KMS-11 (cell line): ENCODE measurements around the gene KRT31.

ENCODE experiments used
- H2AFZ ChIP-seq: fragments of 200-600 bp; sonication (generic); 2 replicates; pipeline ENCODE4 v1.6.1; 2016; ENCODE audit warnings: antibody characterized with exemption, mixed run types, low read depth
- H3K27ac ChIP-seq: fragments of 200-600 bp; sonication (generic); 2 replicates; pipeline ENCODE4 v1.6.1; 2016; ENCODE audit warnings: mild to moderate bottlenecking, mixed run types
- H3K27me3 ChIP-seq: fragments of 200-600 bp; sonication (generic); 2 replicates; pipeline ENCODE4 v1.6.1; 2017; ENCODE audit warnings: mild to moderate bottlenecking, low read depth, mixed run types, moderate library complexity; ENCODE audit not compliant: insufficient read depth
- H3K36me3 ChIP-seq: fragments of 200-600 bp; sonication (generic); 2 replicates; pipeline ENCODE4 v1.6.1; 2017; ENCODE audit warnings: mild to moderate bottlenecking, mixed run types; ENCODE audit not compliant: insufficient read depth
- H3K4me1 ChIP-seq: fragments of 200-600 bp; sonication (generic); 2 replicates; pipeline ENCODE4 v1.6.1; 2016; ENCODE audit warnings: mild to moderate bottlenecking, low read depth, mixed run types; ENCODE audit not compliant: poor library complexity, severe bottlenecking
- H3K4me2 ChIP-seq: fragments of 200-600 bp; sonication (generic); 2 replicates; pipeline ENCODE4 v1.7.0; 2016; ENCODE audit warnings: mild to moderate bottlenecking, mixed run types
- H3K4me3 ChIP-seq: fragments of 200-600 bp; sonication (generic); IDR thresholded peaks from 2 replicates; pipeline ENCODE4 v1.6.1; 2017; ENCODE audit warnings: low read depth, low read length, mixed read lengths; ENCODE audit not compliant: insufficient read depth
- H3K79me2 ChIP-seq: fragments of 200-600 bp; sonication (generic); 2 replicates; pipeline ENCODE4 v1.6.1; 2016; ENCODE audit warnings: low read depth, mixed run types; ENCODE audit not compliant: insufficient read depth
- H3K9ac ChIP-seq: fragments of 200-600 bp; sonication (generic); 2 replicates; pipeline ENCODE4 v1.6.1; 2016; ENCODE audit warnings: mild to moderate bottlenecking, mixed run types
- H4K20me1 ChIP-seq: fragments of 200-600 bp; sonication (generic); 2 replicates; pipeline ENCODE4 v1.6.1; 2016; ENCODE audit warnings: mild to moderate bottlenecking, mixed run types; ENCODE audit not compliant: insufficient read depth
- CTCF ChIP-seq: fragments of 200-600 bp; sonication (generic); conservative IDR thresholded peaks from 2 replicates; pipeline ENCODE4 v1.6.1; 2017; ENCODE audit warnings: low read depth, mild to moderate bottlenecking, antibody characterized with exemption, low read length, moderate library complexity, mixed read lengths

The KRT31 gene

GRCh38 chr17:41442739-41443138 lies 45.3 kb upstream of the KRT31 start:
- no peaks in the 10 kb centered on the region for H3K36me3 ChIP-seq
- H4K20me1 ChIP-seq: no peaks in the 10 kb centered on the region
- no peaks in the 10 kb centered on the region for H3K79me2 ChIP-seq
- TF ChIP-seq CTCF: no peak
- no peaks in the 10 kb centered on the region for H3K4me1 ChIP-seq
- no peak overlapping the region for H3K4me3 ChIP-seq
- H3K27ac ChIP-seq: no peak overlapping the region
- H2AFZ ChIP-seq: no peak overlapping the region
- no peak overlapping the region for H3K4me2 ChIP-seq
- H3K9ac ChIP-seq: no peak overlapping the region
- no peaks in the 10 kb centered on the region for H3K27me3 ChIP-seq

GRCh38 chr17:41440531-41441033 lies 43.2 kb upstream of the KRT31 start, which contains the start of gene KRT38:
Gene KRT38 (minus strand): TSS chr17:41440983. CDS start chr17:41440921, 62 bp downstream.
- no peak within 1 kb of the TSS for H2AFZ ChIP-seq
- H3K27ac ChIP-seq: no peak within 1 kb of the TSS
- no peaks in the 10 kb centered on the region for H3K36me3 ChIP-seq
- H3K79me2 ChIP-seq: no peaks in the 10 kb centered on the region
- H3K9ac ChIP-seq: no peak within 1 kb of the TSS
- no peaks in the 10 kb centered on the region for H4K20me1 ChIP-seq
- H3K4me1 ChIP-seq: no peaks in the 10 kb centered on the region
- no peaks in the 10 kb centered on the region for H3K27me3 ChIP-seq
- H3K4me3 ChIP-seq: no peak within 1 kb of the TSS
- H3K4me2 ChIP-seq: no peak within 1 kb of the TSS
- TF ChIP-seq CTCF: no peak

GRCh38 chr17:41439375-41439774 lies 42.0 kb upstream of the KRT31 start:
- no peak overlapping the region for H3K4me3 ChIP-seq
- no peaks in the 10 kb centered on the region for H4K20me1 ChIP-seq
- H3K4me1 ChIP-seq: no peaks in the 10 kb centered on the region
- H3K9ac ChIP-seq: no peak overlapping the region
- H3K27ac ChIP-seq: no peak overlapping the region
- no peaks in the 10 kb centered on the region for H3K36me3 ChIP-seq
- no peaks in the 10 kb centered on the region for H3K79me2 ChIP-seq
- H3K27me3 ChIP-seq: no peaks in the 10 kb centered on the region
- TF ChIP-seq CTCF: no peak
- no peak overlapping the region for H2AFZ ChIP-seq
- no peak overlapping the region for H3K4me2 ChIP-seq

GRCh38 chr17:41437769-41438168 lies 40.4 kb upstream of the KRT31 start:
- Histone ChIP-seq H3K9ac (no peak overlapping the region), H3K27me3 (no peaks in the 10 kb centered on the region), H3K27ac (no peak overlapping the region), H3K4me2 (no peak overlapping the region), H2AFZ (no peak overlapping the region), H3K36me3 (no peaks in the 10 kb centered on the region), H3K4me1 (no peaks in the 10 kb centered on the region), H3K79me2 (no peaks in the 10 kb centered on the region), H3K4me3 (no peak overlapping the region), H4K20me1 (no peaks in the 10 kb centered on the region)
- no peak for TF ChIP-seq CTCF

- Histone ChIP-seq H3K9ac (no peak overlapping the region), H3K79me2 (no peaks in the 10 kb centered on the region), H3K36me3 (no peaks in the 10 kb centered on the region), H3K4me1 (no peaks in the 10 kb centered on the region), H3K4me3 (no peak overlapping the region), H3K4me2 (no peak overlapping the region), H4K20me1 (no peaks in the 10 kb centered on the region), H2AFZ (no peak overlapping the region), H3K27ac (no peak overlapping the region), H3K27me3 (no peaks in the 10 kb centered on the region)
- no peak for TF ChIP-seq CTCF
Measured at GRCh38 chr17:41437254-41437653, 39.8 kb upstream of the KRT31 start.
